SU-DHL-6 (cell line): ENCODE results near the gene ANK3.

ENCODE experiments used
- CTCF ChIP-seq: fragments of 200-600 bp; sonication (generic); IDR thresholded peaks from one replicate; pipeline ENCODE4 v1.5.1; 2017; ENCODE audit warnings: antibody characterized with exemption, mild to moderate bottlenecking, low read length, moderate library complexity; ENCODE audit not compliant: insufficient read depth, poor library complexity, severe bottlenecking
- EZH2phosphoT487 ChIP-seq: fragments of 200-600 bp; sonication (generic), shearing (Covaris generic); conservative IDR thresholded peaks from 2 replicates; pipeline ENCODE4 v1.6.1; 2018; ENCODE audit warnings: mild to moderate bottlenecking, antibody characterized with exemption, low read length, moderate library complexity, mixed read lengths

GRCh38 chr10:60050366-60050765 lies 339.3 kb downstream of the ANK3 start:
- TF ChIP-seq CTCF = no peak
- no peak for TF ChIP-seq EZH2phosphoT487
